ENCODE measurements around the gene OR6N2. TPM values are rescaled to one million over a fixed set of nuclear protein-coding genes. Genes with fewer than 3 reads are reported as not detected.

OR6N2 gene
- total RNA-seq, 1 donor from 2014 or later: not detected

GRCh38 chr1:158771950-158772866 lies 8.8 kb downstream of the OR6N2 start, which contains the start of gene OR6N1:
Gene OR6N1, minus strand, starts transcription at chr1:158772195. Its CDS starts 5,513 bp downstream, at chr1:158766682.
- DNase-seq (ENCODE audit: low spot score in 2 of 2) (no peak), FAIRE-seq (no peak)

GRCh38 chr1:158754420-158754819 lies 26.6 kb downstream of the OR6N2 start, which contains the start of gene OR6K6:
Gene OR6K6, plus strand, starts transcription at chr1:158754720. Its CDS starts 168 bp downstream, at chr1:158754888.
- FAIRE-seq: no peak
- no peak for DNase-seq (ENCODE audit: low spot score in 2 of 2)

- FAIRE-seq (no peak), DNase-seq (ENCODE audit: low spot score in 2 of 2) (no peak)
These were observed 28.8 kb downstream of the OR6N2 start for GRCh38 chr1:158752155-158752712.

GRCh38 chr1:158735848-158736247 lies 45.2 kb downstream of the OR6N2 start:
- no peak for FAIRE-seq
- no peak for DNase-seq (ENCODE audit: low spot score in 2 of 2)

GRCh38 chr1:158732524-158732923 lies 48.5 kb downstream of the OR6N2 start:
- DNase-seq (ENCODE audit: low spot score in 2 of 2): no peak
- no peak for FAIRE-seq

- no peak for DNase-seq (ENCODE audit: low spot score in 2 of 2)
These were observed 49.3 kb downstream of the OR6N2 start for GRCh38 chr1:158731707-158732106.

GRCh38 chr1:158730453-158730852 lies 50.6 kb downstream of the OR6N2 start:
- FAIRE-seq: no peak
- DNase-seq (ENCODE audit: low spot score in 2 of 2): no peak

More at GRCh38 chr1:158731707-158732106, 49.3 kb downstream of the OR6N2 start:
- no peak for FAIRE-seq

- FAIRE-seq (no peak), DNase-seq (ENCODE audit: low spot score in 2 of 2) (no peak)
These were observed 52.3 kb downstream of the OR6N2 start for GRCh38 chr1:158728510-158729225.

- no peak for FAIRE-seq
- no peak for DNase-seq (ENCODE audit: low spot score in 2 of 2)
These were observed 56.6 kb downstream of the OR6N2 start for GRCh38 chr1:158724442-158724841.

Small RNAs within 50 kb of the gene (small RNA-seq; reads per million reads assigned to genes)
- not detected for gene OR2AQ1P

Other genes starting within 250 kb of the OR6N2 start
- not detected for gene OR6Y1, start 226.8 kb downstream of the OR6N2 start, total RNA-seq
- not detected for gene OR6P1, start 210.6 kb downstream of the OR6N2 start, total RNA-seq
- not detected for gene OR10X1, start 201.3 kb downstream of the OR6N2 start, total RNA-seq
- not detected for gene OR10Z1, start 175.9 kb downstream of the OR6N2 start, total RNA-seq
- 0.82 TPM for gene SPTA1, start 94.5 kb downstream of the OR6N2 start, total RNA-seq
- not detected for gene OR6K2, start 80.6 kb downstream of the OR6N2 start, total RNA-seq
- gene OR6K3, start 60.5 kb downstream of the OR6N2 start, total RNA-seq: not detected
- not detected for gene OR6K6, start 26.5 kb downstream of the OR6N2 start, total RNA-seq
- not detected for gene OR6N1, start 9.0 kb downstream of the OR6N2 start, total RNA-seq
- gene MNDA, start 50.1 kb upstream of the OR6N2 start, total RNA-seq: 2.0 TPM
- not detected for gene PYHIN1, start 150.3 kb upstream of the OR6N2 start, total RNA-seq
- 15.5 TPM for gene IFI16, start 228.7 kb upstream of the OR6N2 start, total RNA-seq